ENCODE results near the gene ARHGAP26.

GRCh38 chr5:143190260-143190810 lies 420.2 kb downstream of the ARHGAP26 start:
- no peak for TF ChIP-seq TAF1 (IDR thresholded peaks at IDR 0.05; ENCODE audit: borderline replicate concordance, insufficient read depth, low read length)
- no peak for TF ChIP-seq POLR2AphosphoS5 (IDR thresholded peaks at IDR 0.05; ENCODE audit: low read depth, low read length)
- no peak for TF ChIP-seq SIN3A (IDR thresholded peaks at IDR 0.05; ENCODE audit: borderline replicate concordance, insufficient read depth, low read length)

Data from PFSK-1 (cell line).